SK-N-SH treated with all-trans-retinoic acid at 6 μM for 48 hours (cell line): Measurements from ENCODE around the gene MED15.

Source experiments
- ATAC-seq: fragments of 200-7000 bp; cut with Tn5 transposase; 3 replicates; pipeline ENCODE4 v1.9.1; 2020; ENCODE audit warnings: mild to moderate bottlenecking, moderate library complexity
- BACH2 ChIP-seq: fragments of 250-450 bp; sonication (Bioruptor Pico); IDR thresholded peaks from 2 replicates; pipeline ENCODE4 v1.9.0; 2021; ENCODE audit warnings: mild to moderate bottlenecking, borderline replicate concordance
- CREB5 ChIP-seq: fragments of 250-450 bp; sonication (Bioruptor Pico); IDR thresholded peaks from 2 replicates; pipeline ENCODE4 v1.5.1; 2020; ENCODE audit warnings: low read depth, mild to moderate bottlenecking, moderate library complexity
- CSDC2 ChIP-seq: fragments of 250-450 bp; sonication (Bioruptor Pico); IDR thresholded peaks from 2 replicates; pipeline ENCODE4 v1.5.0; 2020; ENCODE audit warnings: mild to moderate bottlenecking, moderate library complexity
- ESRRG ChIP-seq: fragments of 250-450 bp; sonication (Bioruptor Pico); IDR thresholded peaks from 2 replicates; pipeline ENCODE4 v1.6.1; 2021; ENCODE audit warnings: mild to moderate bottlenecking
- GLIS3 ChIP-seq: fragments of 250-450 bp; sonication (Bioruptor Pico); IDR thresholded peaks from 2 replicates; pipeline ENCODE4 v1.5.0; 2020; ENCODE audit warnings: mild to moderate bottlenecking, moderate library complexity
- ISL1 ChIP-seq: fragments of 250-450 bp; sonication (Bioruptor Pico); IDR thresholded peaks from 2 replicates; pipeline ENCODE4 v2.1.2; 2022; ENCODE audit warnings: mild to moderate bottlenecking, moderate library complexity
- OSR1 ChIP-seq: fragments of 250-450 bp; sonication (Bioruptor Pico); IDR thresholded peaks from 2 replicates; pipeline ENCODE4 v1.8.0; 2022; ENCODE audit warnings: moderate library complexity, mild to moderate bottlenecking, inconsistent platforms
- PPARA ChIP-seq: fragments of 250-450 bp; sonication (Bioruptor Pico); IDR thresholded peaks from 2 replicates; pipeline ENCODE4 v1.5.0; 2020; ENCODE audit warnings: mild to moderate bottlenecking, borderline replicate concordance
- RARB ChIP-seq: fragments of 250-450 bp; sonication (Bioruptor Pico); IDR thresholded peaks from 2 replicates; pipeline ENCODE4 v1.8.0; 2021; ENCODE audit warnings: mild to moderate bottlenecking, moderate library complexity
- TCF4 ChIP-seq: fragments of 250-450 bp; sonication (Bioruptor Pico); IDR thresholded peaks from 2 replicates; pipeline ENCODE4 v1.8.0; 2021; ENCODE audit warnings: mild to moderate bottlenecking, moderate library complexity, borderline replicate concordance
- TOX ChIP-seq: fragments of 250-450 bp; sonication (Bioruptor Pico); IDR thresholded peaks from 2 replicates; pipeline ENCODE4 v1.8.0; 2021; ENCODE audit warnings: mild to moderate bottlenecking, moderate library complexity, borderline replicate concordance
- TSHZ2 ChIP-seq: fragments of 250-450 bp; sonication (Bioruptor Pico); IDR thresholded peaks from 2 replicates; pipeline ENCODE4 v1.5.0; 2020; ENCODE audit warnings: mild to moderate bottlenecking, moderate library complexity
- ZFP3 ChIP-seq: fragments of 250-450 bp; sonication (Bioruptor Pico); IDR thresholded peaks from 2 replicates; pipeline ENCODE4 v1.5.0; 2020; ENCODE audit warnings: mild to moderate bottlenecking, moderate library complexity
- ZFP30 ChIP-seq: fragments of 450-650 bp; formaldehyde crosslinking; IDR thresholded peaks from 2 replicates; pipeline ENCODE4 v1.5.0; 2022; ENCODE audit warnings: mild to moderate bottlenecking, moderate library complexity
- ZNF565 ChIP-seq: fragments of 450-650 bp; formaldehyde crosslinking; conservative IDR thresholded peaks from 2 replicates; pipeline ENCODE4 v1.5.0; 2020; ENCODE audit warnings: low read depth, mild to moderate bottlenecking, moderate library complexity
- ZNF70 ChIP-seq: fragments of 450-650 bp; formaldehyde crosslinking; IDR thresholded peaks from 2 replicates; pipeline ENCODE4 v1.5.0; 2020; ENCODE audit warnings: mild to moderate bottlenecking, moderate library complexity
- TF ChIP-seq, protein P1 (sequence below): fragments of 250-450 bp; sonication (Bioruptor Pico); IDR thresholded peaks from 2 replicates; pipeline ENCODE4 v1.8.0; 2020; ENCODE audit warnings: mild to moderate bottlenecking, moderate library complexity, borderline replicate concordance
- TF ChIP-seq, protein P2 (sequence below): fragments of 250-450 bp; sonication (Bioruptor Pico); IDR thresholded peaks from 2 replicates; pipeline ENCODE4 v1.8.0; 2021; ENCODE audit warnings: low read depth, mild to moderate bottlenecking, moderate library complexity, borderline replicate concordance

MED15 gene

DNA sequence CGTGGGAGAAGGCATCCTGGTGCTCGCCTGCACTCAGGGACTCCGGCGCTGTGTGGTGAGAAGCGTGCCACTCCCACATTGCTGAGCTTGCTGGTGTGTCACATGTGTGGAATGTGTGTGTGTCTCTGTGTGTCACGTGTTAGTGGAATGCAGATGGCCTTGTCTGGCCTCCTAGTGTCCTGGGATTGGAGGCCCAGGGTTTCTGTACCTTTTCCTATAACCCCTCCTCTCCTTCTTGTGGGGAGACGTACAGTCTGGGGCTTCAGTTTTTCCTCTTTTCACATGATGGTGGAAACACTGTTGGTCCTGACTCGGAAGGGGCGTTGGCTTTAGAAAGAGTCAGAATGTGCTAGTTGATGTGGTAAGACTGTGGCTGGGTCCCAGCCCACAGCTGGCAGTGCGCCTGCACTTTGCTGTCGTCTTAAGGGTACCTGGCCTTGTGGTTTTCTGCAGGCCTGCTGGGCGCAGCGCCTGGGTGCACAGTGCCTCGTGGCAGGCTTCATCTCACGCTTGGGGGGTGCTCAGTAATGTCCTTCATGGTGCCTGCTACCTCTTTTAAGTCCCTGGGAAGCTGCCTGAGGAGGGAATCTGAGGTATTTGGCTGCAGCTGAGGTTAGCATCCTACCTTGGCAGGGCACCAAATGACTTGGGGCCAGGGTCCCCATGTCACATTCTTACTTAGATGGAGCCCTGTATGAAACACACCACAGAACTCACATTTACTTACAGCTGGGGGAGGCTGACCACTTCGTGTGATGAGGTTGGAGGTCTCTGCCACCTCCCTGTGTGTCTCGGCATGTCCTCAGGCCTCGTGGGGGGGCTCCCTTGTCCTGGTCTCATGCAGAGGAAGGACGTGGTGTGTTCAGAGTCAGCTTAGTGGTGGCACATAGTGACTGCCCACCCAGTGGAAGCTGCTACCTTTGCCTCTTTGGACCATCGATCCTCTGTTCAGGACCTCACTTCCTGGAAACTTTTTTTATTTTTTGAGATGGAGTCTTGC, 61.9 kb downstream of the MED15 start:
- peak; percentile 89 for ATAC-seq
- TF ChIP-seq CREB5 (CRISPR knock-in tag), result no peak
- no peak for TF ChIP-seq RARB (CRISPR knock-in tag)
- TF ChIP-seq PPARA (CRISPR knock-in tag), result no peak
- no peak for TF ChIP-seq CSDC2 (CRISPR knock-in tag)
- TF ChIP-seq ZFP30 (CRISPR knock-in tag), result no peak
- TF ChIP-seq, protein P1, sequence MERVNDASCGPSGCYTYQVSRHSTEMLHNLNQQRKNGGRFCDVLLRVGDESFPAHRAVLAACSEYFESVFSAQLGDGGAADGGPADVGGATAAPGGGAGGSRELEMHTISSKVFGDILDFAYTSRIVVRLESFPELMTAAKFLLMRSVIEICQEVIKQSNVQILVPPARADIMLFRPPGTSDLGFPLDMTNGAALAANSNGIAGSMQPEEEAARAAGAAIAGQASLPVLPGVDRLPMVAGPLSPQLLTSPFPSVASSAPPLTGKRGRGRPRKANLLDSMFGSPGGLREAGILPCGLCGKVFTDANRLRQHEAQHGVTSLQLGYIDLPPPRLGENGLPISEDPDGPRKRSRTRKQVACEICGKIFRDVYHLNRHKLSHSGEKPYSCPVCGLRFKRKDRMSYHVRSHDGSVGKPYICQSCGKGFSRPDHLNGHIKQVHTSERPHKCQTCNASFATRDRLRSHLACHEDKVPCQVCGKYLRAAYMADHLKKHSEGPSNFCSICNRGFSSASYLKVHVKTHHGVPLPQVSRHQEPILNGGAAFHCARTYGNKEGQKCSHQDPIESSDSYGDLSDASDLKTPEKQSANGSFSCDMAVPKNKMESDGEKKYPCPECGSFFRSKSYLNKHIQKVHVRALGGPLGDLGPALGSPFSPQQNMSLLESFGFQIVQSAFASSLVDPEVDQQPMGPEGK (CRISPR knock-in tag), result no peak
- TF ChIP-seq ZNF70 (CRISPR knock-in tag), result no peak
- no peak for TF ChIP-seq ESRRG
- TF ChIP-seq, all 23 proteins: peak for 0

DNA sequence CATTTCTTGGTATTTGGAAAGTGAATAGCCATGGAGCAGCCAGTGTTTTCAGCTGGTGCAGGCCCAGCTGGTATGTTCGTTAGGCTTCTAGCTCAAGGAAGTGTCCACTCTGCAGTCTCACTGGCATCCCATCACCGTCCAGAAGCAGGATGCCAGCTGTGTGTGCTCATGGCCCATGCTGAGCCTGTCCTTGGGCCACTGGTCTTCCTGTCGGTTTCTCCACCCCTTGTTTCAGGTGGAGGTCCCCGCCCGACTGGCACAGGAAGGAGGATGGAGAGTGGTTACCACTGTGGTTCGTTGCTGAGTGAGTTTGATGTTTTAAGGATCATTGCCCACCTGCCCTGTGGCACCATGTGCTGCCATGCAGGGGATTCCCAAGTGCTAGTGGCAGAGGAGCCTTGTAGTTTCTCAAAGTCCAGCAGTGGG, 63.7 kb downstream of the MED15 start:
- TF ChIP-seq, protein P2, sequence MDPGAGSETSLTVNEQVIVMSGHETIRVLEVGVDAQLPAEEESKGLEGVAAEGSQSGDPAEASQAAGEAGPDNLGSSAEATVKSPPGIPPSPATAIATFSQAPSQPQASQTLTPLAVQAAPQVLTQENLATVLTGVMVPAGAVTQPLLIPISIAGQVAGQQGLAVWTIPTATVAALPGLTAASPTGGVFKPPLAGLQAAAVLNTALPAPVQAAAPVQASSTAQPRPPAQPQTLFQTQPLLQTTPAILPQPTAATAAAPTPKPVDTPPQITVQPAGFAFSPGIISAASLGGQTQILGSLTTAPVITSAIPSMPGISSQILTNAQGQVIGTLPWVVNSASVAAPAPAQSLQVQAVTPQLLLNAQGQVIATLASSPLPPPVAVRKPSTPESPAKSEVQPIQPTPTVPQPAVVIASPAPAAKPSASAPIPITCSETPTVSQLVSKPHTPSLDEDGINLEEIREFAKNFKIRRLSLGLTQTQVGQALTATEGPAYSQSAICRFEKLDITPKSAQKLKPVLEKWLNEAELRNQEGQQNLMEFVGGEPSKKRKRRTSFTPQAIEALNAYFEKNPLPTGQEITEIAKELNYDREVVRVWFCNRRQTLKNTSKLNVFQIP (CRISPR knock-in tag), result no peak
- TF ChIP-seq ZFP30 (CRISPR knock-in tag) (no peak), TCF4 (CRISPR knock-in tag) (no peak), ZNF70 (CRISPR knock-in tag) (no peak), CREB5 (CRISPR knock-in tag) (no peak), ESRRG (no peak)
- TF ChIP-seq, protein P1 (CRISPR knock-in tag), result no peak
- ATAC-seq, result no peak

- no peak for ATAC-seq
- no peak for TF ChIP-seq OSR1 (CRISPR knock-in tag)
- TF ChIP-seq PPARA (CRISPR knock-in tag), result no peak
- no peak for TF ChIP-seq ESRRG
- no peak for TF ChIP-seq ISL1 (CRISPR knock-in tag)
- TF ChIP-seq ZFP3 (CRISPR knock-in tag), result no peak
- TF ChIP-seq ZNF70 (CRISPR knock-in tag), result no peak
- TF ChIP-seq ZFP30 (CRISPR knock-in tag), result no peak
- TF ChIP-seq ZNF565 (CRISPR knock-in tag), result no peak
- no peak for TF ChIP-seq TOX
- TF ChIP-seq, protein P2 (CRISPR knock-in tag), result no peak
- TF ChIP-seq TSHZ2, result no peak
- TF ChIP-seq BACH2 (CRISPR knock-in tag), result no peak
- no peak for TF ChIP-seq CREB5 (CRISPR knock-in tag)
- no peak for TF ChIP-seq GLIS3
Observed at GRCh38 chr22:20571531-20572007, 64.2 kb downstream of the MED15 start.
